Measurements from ENCODE around the gene TSGA10.
"Not testable (repeated sequence)": the region's sequence is repeated elsewhere in the genome, so short reads cannot be mapped to it uniquely, and the experiment has no call there.

TSGA10 gene

GRCh38 chr2:99198103-99198841, 43.5 kb upstream of the TSGA10 start:
- Histone ChIP-seq H2BK15ac (ENCODE audit: low read length) (no peak overlapping the region), H3K4me3 (ENCODE audit: low read length in 2 of 2) (no peak overlapping the region), H2AFZ (ENCODE audit: low read length) (no peak overlapping the region), H3K27ac (replicated peaks; ENCODE audit: low read length) (no peak overlapping the region), H3K4me1 (ENCODE audit: control insufficient read depth in 2 of 2, insufficient read depth in 1 of 2, low read depth in 1 of 2, low read length in 2 of 2) (no peaks in the 10 kb centered on the region), H3K79me1 (ENCODE audit: low read depth, low read length) (no peaks in the 10 kb centered on the region), H3K4me2 (ENCODE audit: insufficient read depth, low read length, poor library complexity, severe bottlenecking) (no peak overlapping the region), H2BK5ac (ENCODE audit: low read length) (no peak overlapping the region), H4K8ac (ENCODE audit: low read depth, low read length) (no peak overlapping the region), H3K23ac (ENCODE audit: low read depth, low read length, poor library complexity) (no peak overlapping the region), H3K9ac (ENCODE audit: low read depth, low read length, poor library complexity) (no peak overlapping the region), H3K9me3 (replicated peaks in 1 of 2; ENCODE audit: control insufficient read depth in 2 of 2, insufficient read depth in 1 of 2, low read depth in 1 of 2, low read length in 2 of 2) (no peaks in the 10 kb centered on the region), H3K36me3 (replicated peaks in 1 of 2; ENCODE audit: control insufficient read depth in 2 of 2, insufficient read depth in 2 of 2, low read length in 2 of 2) (peaks cover 14 to 83% of the 10 kb centered on the region in 2 donors), H3K18ac (ENCODE audit: low read length) (no peak overlapping the region), H2BK120ac (ENCODE audit: low read depth, low read length) (no peak overlapping the region), H3K4ac (ENCODE audit: low read length) (no peak overlapping the region), H3K27me3 (ENCODE audit: control insufficient read depth in 3 of 3, insufficient read depth in 3 of 3, low read depth in 1 of 3, low read length in 3 of 3) (no peaks in the 10 kb centered on the region), H3K14ac (ENCODE audit: low read length) (no peak overlapping the region), H4K91ac (ENCODE audit: low read depth, low read length, poor library complexity) (no peak overlapping the region), H2BK12ac (ENCODE audit: low read length) (no peak overlapping the region), H2AK5ac (ENCODE audit: low read depth, low read length) (no peak overlapping the region)
- DNase-seq (ENCODE audit: low spot score), result no peak
- no CpG with 5 or more reads among the region's 6 CpGs for WGBS, 2 donors (ENCODE audit: extremely low coverage in 2 of 2, insufficient read length in 2 of 2, insufficient replicate concordance in 1 of 2)

GRCh38 chr2:99192364-99192763, 37.6 kb upstream of the TSGA10 start:
- H3K36me3 ChIP-seq (replicated peaks in 1 of 2; ENCODE audit: control insufficient read depth in 2 of 2, insufficient read depth in 2 of 2, low read length in 2 of 2), result peaks cover 12 to 91% of the 10 kb centered on the region in 2 donors

DNA sequence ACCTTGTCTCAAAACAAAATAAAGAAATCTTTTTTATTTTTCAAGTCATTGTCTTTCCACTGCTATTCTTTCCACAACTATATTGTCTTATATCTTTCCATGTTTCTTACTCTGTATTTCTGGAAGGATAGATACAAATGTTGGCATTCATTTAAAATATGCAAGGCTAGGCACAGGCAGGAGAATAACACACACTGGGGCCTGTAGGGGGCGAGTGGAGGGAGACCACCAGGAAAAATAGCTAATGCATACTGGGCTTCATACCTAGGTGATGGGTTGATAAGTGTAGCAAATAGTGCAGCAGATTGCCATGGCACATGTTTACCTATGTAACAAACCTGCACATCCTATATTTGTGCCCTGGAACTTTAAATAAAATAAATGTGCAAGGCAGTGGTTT, 35.8 kb upstream of the TSGA10 start:
- peaks cover 6 to 85% of the 10 kb centered on the region in 2 donors for H3K36me3 ChIP-seq (replicated peaks in 1 of 2; ENCODE audit: control insufficient read depth in 2 of 2, insufficient read depth in 2 of 2, low read length in 2 of 2)
- no peak overlapping the region for H2BK120ac ChIP-seq (ENCODE audit: low read depth, low read length)
- H2AK5ac ChIP-seq (ENCODE audit: low read depth, low read length), result no peak overlapping the region
- no peak overlapping the region for H3K4me3 ChIP-seq (ENCODE audit: low read length in 2 of 2)
- no peak overlapping the region for H2BK12ac ChIP-seq (ENCODE audit: low read length)
- no CpG with 5 or more reads among the region's 1 CpG for WGBS, 2 donors (ENCODE audit: extremely low coverage in 2 of 2, insufficient read length in 2 of 2, insufficient replicate concordance in 1 of 2)
- H3K9ac ChIP-seq (ENCODE audit: low read depth, low read length, poor library complexity), result no peak overlapping the region
- peaks cover 0 to 2% of the 10 kb centered on the region in 2 donors for H3K9me3 ChIP-seq (replicated peaks in 1 of 2; ENCODE audit: control insufficient read depth in 2 of 2, insufficient read depth in 1 of 2, low read depth in 1 of 2, low read length in 2 of 2)
- no peak overlapping the region for H2AFZ ChIP-seq (ENCODE audit: low read length)
- no peaks in the 10 kb centered on the region for H3K27me3 ChIP-seq (ENCODE audit: control insufficient read depth in 3 of 3, insufficient read depth in 3 of 3, low read depth in 1 of 3, low read length in 3 of 3)
- no peak overlapping the region for H2BK5ac ChIP-seq (ENCODE audit: low read length)
- no peak overlapping the region for H2BK15ac ChIP-seq (ENCODE audit: low read length)
- no peak overlapping the region for H3K14ac ChIP-seq (ENCODE audit: low read length)
- H4K91ac ChIP-seq (ENCODE audit: low read depth, low read length, poor library complexity), result no peak overlapping the region
- H3K23ac ChIP-seq (ENCODE audit: low read depth, low read length, poor library complexity), result no peak overlapping the region
- no peak overlapping the region for H4K8ac ChIP-seq (ENCODE audit: low read depth, low read length)
- H3K4me1 ChIP-seq (ENCODE audit: control insufficient read depth in 2 of 2, insufficient read depth in 1 of 2, low read depth in 1 of 2, low read length in 2 of 2), result no peaks in the 10 kb centered on the region
- no peak overlapping the region for H3K27ac ChIP-seq (replicated peaks; ENCODE audit: low read length)
- no peak overlapping the region for H3K18ac ChIP-seq (ENCODE audit: low read length)
- no peak overlapping the region for H3K4me2 ChIP-seq (ENCODE audit: insufficient read depth, low read length, poor library complexity, severe bottlenecking)
- H3K79me1 ChIP-seq (ENCODE audit: low read depth, low read length), result no peaks in the 10 kb centered on the region
- H3K4ac ChIP-seq (ENCODE audit: low read length), result no peak overlapping the region
- no peak for DNase-seq (ENCODE audit: low spot score)

More at GRCh38 chr2:99192364-99192763, 37.6 kb upstream of the TSGA10 start:
- H2BK120ac ChIP-seq (ENCODE audit: low read depth, low read length); H3K27ac ChIP-seq (replicated peaks; ENCODE audit: low read length); DNase-seq (ENCODE audit: low spot score); H2AFZ ChIP-seq (ENCODE audit: low read length); H3K4me1 ChIP-seq (ENCODE audit: control insufficient read depth in 2 of 2, insufficient read depth in 1 of 2, low read depth in 1 of 2, low read length in 2 of 2); H3K27me3 ChIP-seq (ENCODE audit: control insufficient read depth in 3 of 3, insufficient read depth in 3 of 3, low read depth in 1 of 3, low read length in 3 of 3); H3K18ac ChIP-seq (ENCODE audit: low read length); H3K9me3 ChIP-seq (replicated peaks in 1 of 2; ENCODE audit: control insufficient read depth in 2 of 2, insufficient read depth in 1 of 2, low read depth in 1 of 2, low read length in 2 of 2); H3K4me2 ChIP-seq (ENCODE audit: insufficient read depth, low read length, poor library complexity, severe bottlenecking); H3K79me1 ChIP-seq (ENCODE audit: low read depth, low read length); H3K9ac ChIP-seq (ENCODE audit: low read depth, low read length, poor library complexity); H4K8ac ChIP-seq (ENCODE audit: low read depth, low read length); H4K91ac ChIP-seq (ENCODE audit: low read depth, low read length, poor library complexity); H3K4me3 ChIP-seq (ENCODE audit: low read length in 2 of 2); H2BK5ac ChIP-seq (ENCODE audit: low read length); H2BK15ac ChIP-seq (ENCODE audit: low read length); H3K14ac ChIP-seq (ENCODE audit: low read length); H2AK5ac ChIP-seq (ENCODE audit: low read depth, low read length); H2BK12ac ChIP-seq (ENCODE audit: low read length); H3K4ac ChIP-seq (ENCODE audit: low read length); H3K23ac ChIP-seq (ENCODE audit: low read depth, low read length, poor library complexity): not testable (repeated sequence)
- WGBS, 2 donors (ENCODE audit: extremely low coverage in 2 of 2, insufficient read length in 2 of 2, insufficient replicate concordance in 1 of 2), result no CpG with 5 or more reads among the region's 4 CpGs

DNA sequence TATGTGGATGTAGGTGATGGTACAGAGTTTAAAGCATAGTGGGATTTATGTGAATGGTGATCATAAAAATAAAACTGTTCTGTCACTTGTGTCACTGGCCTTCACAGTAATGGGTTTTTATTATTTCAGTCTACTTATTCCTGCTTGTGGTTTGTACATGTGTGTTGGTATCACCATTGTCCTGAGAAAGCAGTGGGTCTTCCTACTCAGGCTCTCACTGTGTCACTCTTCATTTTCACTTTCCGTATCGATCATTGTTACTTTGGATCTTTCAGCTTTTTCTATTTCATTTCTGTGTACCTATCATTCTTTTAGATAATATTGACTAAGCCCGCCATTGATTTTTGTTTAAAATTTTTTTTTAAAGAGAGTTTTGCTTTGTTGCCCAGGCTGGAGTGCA, 33.6 kb upstream of the TSGA10 start:
- Histone ChIP-seq H2BK120ac (ENCODE audit: low read depth, low read length) (no peak overlapping the region), H4K8ac (ENCODE audit: low read depth, low read length) (no peak overlapping the region), H3K27ac (replicated peaks; ENCODE audit: low read length) (no peak overlapping the region), H2BK15ac (ENCODE audit: low read length) (no peak overlapping the region), H3K9me3 (replicated peaks in 1 of 2; ENCODE audit: control insufficient read depth in 2 of 2, insufficient read depth in 1 of 2, low read depth in 1 of 2, low read length in 2 of 2) (peaks cover 2 to 4% of the 10 kb centered on the region in 2 donors), H3K4me1 (ENCODE audit: control insufficient read depth in 2 of 2, insufficient read depth in 1 of 2, low read depth in 1 of 2, low read length in 2 of 2) (no peaks in the 10 kb centered on the region), H3K4me3 (ENCODE audit: low read length in 2 of 2) (no peak overlapping the region), H3K27me3 (ENCODE audit: control insufficient read depth in 3 of 3, insufficient read depth in 3 of 3, low read depth in 1 of 3, low read length in 3 of 3) (no peaks in the 10 kb centered on the region), H4K91ac (ENCODE audit: low read depth, low read length, poor library complexity) (no peak overlapping the region), H3K23ac (ENCODE audit: low read depth, low read length, poor library complexity) (no peak overlapping the region), H2AK5ac (ENCODE audit: low read depth, low read length) (no peak overlapping the region), H3K18ac (ENCODE audit: low read length) (no peak overlapping the region), H3K4me2 (ENCODE audit: insufficient read depth, low read length, poor library complexity, severe bottlenecking) (no peak overlapping the region), H3K36me3 (replicated peaks in 1 of 2; ENCODE audit: control insufficient read depth in 2 of 2, insufficient read depth in 2 of 2, low read length in 2 of 2) (peaks cover 6 to 71% of the 10 kb centered on the region in 2 donors), H2AFZ (ENCODE audit: low read length) (no peak overlapping the region), H3K9ac (ENCODE audit: low read depth, low read length, poor library complexity) (no peak overlapping the region), H2BK12ac (ENCODE audit: low read length) (no peak overlapping the region), H3K79me1 (ENCODE audit: low read depth, low read length) (peaks cover 2% of the 10 kb centered on the region), H2BK5ac (ENCODE audit: low read length) (no peak overlapping the region), H3K4ac (ENCODE audit: low read length) (no peak overlapping the region), H3K14ac (ENCODE audit: low read length) (no peak overlapping the region)
- DNase-seq (ENCODE audit: low spot score), result no peak
- WGBS, 2 donors (ENCODE audit: extremely low coverage in 2 of 2, insufficient read length in 2 of 2, insufficient replicate concordance in 1 of 2), result no CpG with 5 or more reads among the region's 3 CpGs

All from neuronal stem cell (in vitro differentiated cells).